Testis (tissue), 3 donors: ENCODE data around the gene KYAT1. TPM values are rescaled to one million over a fixed set of nuclear protein-coding genes. Genes with fewer than 3 reads are reported as not detected.
A peak's percentile ranks its signal among the peaks of the same experiment; 100 is the strongest.

ENCODE experiments used
- DNase-seq: peaks from one replicate; pipeline ENCODE4 v3.0.0-alpha.2; 2019
- H3K27ac ChIP-seq, 2 donors: fragments of 200-600 bp; sonication (generic); one replicate each; pipeline ENCODE4 v1.5.1; 2019
- H3K27me3 ChIP-seq: fragments of 200-600 bp; sonication (generic); one replicate; pipeline ENCODE4 v1.5.1; 2019
- H3K36me3 ChIP-seq: fragments of 200-600 bp; sonication (generic); one replicate; pipeline ENCODE4 v1.5.1; 2017; ENCODE audit warnings: low read depth; ENCODE audit errors: missing control alignments
- H3K4me1 ChIP-seq: fragments of 200-600 bp; sonication (generic); one replicate; pipeline ENCODE4 v1.5.1; 2019
- H3K4me3 ChIP-seq, 2 donors: fragments of 200-600 bp; sonication (generic); one replicate each; pipeline ENCODE4 v1.5.1; 2017 to 2019
- H3K9me3 ChIP-seq: fragments of 200-600 bp; sonication (generic); one replicate; pipeline ENCODE4 v1.5.1; 2017
- POLR2A ChIP-seq: fragments of 450-650 bp; IDR thresholded peaks from one replicate; pipeline ENCODE4 v1.6.1; 2017; ENCODE audit warnings: antibody characterized with exemption, mild to moderate bottlenecking, moderate library complexity
- WGBS, 2 donors: methylation state at CpG; one replicate each; pipeline ENCODE4 v1.1.5; 2018; 5-methylcytosine and 5-hydroxymethylcytosine counted together
- intact Hi-C: fragments of 100-400 bp; cut with DNase I; formaldehyde crosslinking; loops from one replicate; pipeline ENCODE4 v1.15.1; 2023; ENCODE audit warnings: low total_unique reads
- polyA plus RNA-seq: library from polyadenylated mRNA; stranded (reverse); fragments of 350-450 nt; fragmentation: Illumina TruSeq; extraction: RNeasy Lipid Tissue Mini Kit (QIAGEN cat#74804); gene quantifications from one replicate; pipeline ENCODE4 v1.2.3, GENCODE V29; 2014; ENCODE audit warnings: low read depth, low replicate concordance; ENCODE audit not compliant: insufficient read depth
- total RNA-seq, 2 donors: library from RNA; depleted of rRNA; stranded (reverse); fragments of >200 nt; gene quantifications; one replicate each; pipeline ENCODE4 v1.2.3, GENCODE V29; 2016
- TF ChIP-seq, protein P1 (sequence below), 3 experiments: fragments of 450-650 bp in 2 of 3; fragments of 200-600 bp in 1 of 3; sonication (generic) in 1 of 3; IDR thresholded peaks; one replicate each; pipeline ENCODE4 v1.5.1; 2016 to 2019; ENCODE audit warnings: antibody characterized with exemption in 3 of 3, mild to moderate bottlenecking in 2 of 3, moderate library complexity in 1 of 3

Gene KYAT1
- total and polyA plus RNA-seq, 3 donors from 2014 or later = 11.6 to 18.0 (median 14.0) TPM

- Histone ChIP-seq H3K27me3 (no peaks in the 10 kb centered on the region), H3K36me3 (no peaks in the 10 kb centered on the region), H3K27ac (no peak overlapping the region), H3K9me3 (no peaks in the 10 kb centered on the region), H3K4me1 (peaks cover 17% of the 10 kb centered on the region), H3K4me3 (no peak overlapping the region)
- 91 to 98% methylated on average over 4 to 5 of the region's 5 CpGs for WGBS, 2 donors
- intact Hi-C loops = no loop called here
- DNase-seq = no peak
- TF ChIP-seq, protein P1, sequence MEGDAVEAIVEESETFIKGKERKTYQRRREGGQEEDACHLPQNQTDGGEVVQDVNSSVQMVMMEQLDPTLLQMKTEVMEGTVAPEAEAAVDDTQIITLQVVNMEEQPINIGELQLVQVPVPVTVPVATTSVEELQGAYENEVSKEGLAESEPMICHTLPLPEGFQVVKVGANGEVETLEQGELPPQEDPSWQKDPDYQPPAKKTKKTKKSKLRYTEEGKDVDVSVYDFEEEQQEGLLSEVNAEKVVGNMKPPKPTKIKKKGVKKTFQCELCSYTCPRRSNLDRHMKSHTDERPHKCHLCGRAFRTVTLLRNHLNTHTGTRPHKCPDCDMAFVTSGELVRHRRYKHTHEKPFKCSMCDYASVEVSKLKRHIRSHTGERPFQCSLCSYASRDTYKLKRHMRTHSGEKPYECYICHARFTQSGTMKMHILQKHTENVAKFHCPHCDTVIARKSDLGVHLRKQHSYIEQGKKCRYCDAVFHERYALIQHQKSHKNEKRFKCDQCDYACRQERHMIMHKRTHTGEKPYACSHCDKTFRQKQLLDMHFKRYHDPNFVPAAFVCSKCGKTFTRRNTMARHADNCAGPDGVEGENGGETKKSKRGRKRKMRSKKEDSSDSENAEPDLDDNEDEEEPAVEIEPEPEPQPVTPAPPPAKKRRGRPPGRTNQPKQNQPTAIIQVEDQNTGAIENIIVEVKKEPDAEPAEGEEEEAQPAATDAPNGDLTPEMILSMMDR (IDR thresholded peaks at IDR 0.05) = no peak
- no peak for TF ChIP-seq POLR2A
These were observed 16.6 kb upstream of the KYAT1 start for GRCh38 chr9:128898382-128898781.

DNA sequence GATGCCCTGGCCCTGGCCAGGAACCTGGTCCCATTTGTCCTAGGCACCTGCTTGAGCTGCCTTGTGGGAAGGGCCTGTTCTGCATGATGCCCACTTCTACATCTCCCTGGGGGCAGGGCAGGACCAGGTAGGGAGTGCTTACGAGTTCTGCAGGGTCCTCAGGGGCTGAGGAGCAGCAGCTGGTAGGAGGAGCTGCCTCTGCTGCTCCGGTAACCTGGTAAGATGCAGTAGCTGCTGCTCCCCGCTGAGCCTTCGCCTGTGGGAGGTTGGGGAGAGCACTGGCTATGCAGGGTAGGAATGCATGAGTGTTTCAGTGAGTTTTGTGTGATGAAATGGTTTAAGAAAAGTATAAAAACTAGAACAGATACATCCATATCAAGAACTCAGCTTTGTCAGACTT is 13.8 kb upstream of the KYAT1 start:
- DNase-seq = no peak
- Histone ChIP-seq H3K4me1 (peaks cover 36% of the 10 kb centered on the region), H3K36me3 (no peaks in the 10 kb centered on the region), H3K4me3 (no peak overlapping the region), H3K9me3 (no peaks in the 10 kb centered on the region), H3K27me3 (no peaks in the 10 kb centered on the region), H3K27ac (peak overlapping the region in 1 of 2 donors; percentile 24)
- WGBS, 2 donors = 38 to 47% methylated on average over 4 of the region's 4 CpGs
- TF ChIP-seq, protein P1 (IDR thresholded peaks at IDR 0.05) = no peak
- TF ChIP-seq POLR2A = no peak
- intact Hi-C loops = no loop called here

- H3K27ac ChIP-seq = no peak overlapping the region
These were observed 13.0 kb upstream of the KYAT1 start for GRCh38 chr9:128894764-128895163.

DNA sequence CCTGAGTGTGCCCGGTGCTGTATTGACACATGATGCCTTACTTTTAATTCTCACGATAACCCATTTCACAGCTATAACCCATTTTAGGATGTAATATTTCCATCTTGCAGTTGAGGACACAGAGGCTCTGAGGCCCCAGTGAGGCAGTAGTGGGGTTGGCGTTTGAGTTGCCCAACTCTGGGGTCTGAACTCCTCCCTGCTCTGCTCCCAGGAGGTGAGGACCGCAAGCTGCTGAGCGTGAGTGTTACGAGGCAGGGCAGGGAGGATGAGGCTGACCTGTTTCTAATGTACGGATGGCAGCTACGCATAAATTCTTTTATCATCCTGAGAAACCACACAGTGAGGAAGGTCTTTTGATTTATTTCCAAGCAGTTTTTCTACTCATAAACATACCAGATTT is 11.6 kb upstream of the KYAT1 start:
- Histone ChIP-seq H3K4me3 (no peak overlapping the region), H3K36me3 (no peaks in the 10 kb centered on the region)

More at GRCh38 chr9:128894764-128895163, 13.0 kb upstream of the KYAT1 start:
- Histone ChIP-seq H3K4me1 (peaks cover 29% of the 10 kb centered on the region), H3K9me3 (no peaks in the 10 kb centered on the region), H3K27me3 (no peaks in the 10 kb centered on the region), H3K36me3 (no peaks in the 10 kb centered on the region), H3K4me3 (no peak overlapping the region)
- 71 to 82% methylated on average over 2 of the region's 2 CpGs for WGBS, 2 donors
- TF ChIP-seq POLR2A = no peak
- TF ChIP-seq, protein P1 (IDR thresholded peaks at IDR 0.05) = no peak
- intact Hi-C loops = no loop called here
- DNase-seq = no peak

More for the DNA sequence above, 11.6 kb upstream of the KYAT1 start:
- no peaks in the 10 kb centered on the region for H3K27me3 ChIP-seq
- H3K27ac ChIP-seq = peak overlapping the region; percentile 85
- no peaks in the 10 kb centered on the region for H3K9me3 ChIP-seq
- TF ChIP-seq, protein P1 (IDR thresholded peaks at IDR 0.05) = no peak
- no peak for TF ChIP-seq POLR2A
- 80 to 83% methylated on average over 8 of the region's 8 CpGs for WGBS, 2 donors
- intact Hi-C loops = no loop called here
- DNase-seq = no peak
- peaks cover 29% of the 10 kb centered on the region for H3K4me1 ChIP-seq
